AG09319 (cell line): ENCODE measurements around the gene MMS19.

ENCODE experiments used
- DNase-seq: peaks from one replicate; pipeline ENCODE4 v3.0.0-alpha.2; 2010; ENCODE audit warnings: low read depth; ENCODE audit errors: extremely low read depth
- TF ChIP-seq, protein P1 (sequence below): IDR thresholded peaks from 2 replicates; pipeline ENCODE4 v1.5.1; 2011; ENCODE audit warnings: low read depth, mild to moderate bottlenecking, inconsistent platforms, low read length, moderate library complexity

MMS19 gene

GRCh38 chr10:97511711-97512440 is 13.7 kb upstream of the MMS19 start:
- no peak for DNase-seq
- TF ChIP-seq, protein P1, sequence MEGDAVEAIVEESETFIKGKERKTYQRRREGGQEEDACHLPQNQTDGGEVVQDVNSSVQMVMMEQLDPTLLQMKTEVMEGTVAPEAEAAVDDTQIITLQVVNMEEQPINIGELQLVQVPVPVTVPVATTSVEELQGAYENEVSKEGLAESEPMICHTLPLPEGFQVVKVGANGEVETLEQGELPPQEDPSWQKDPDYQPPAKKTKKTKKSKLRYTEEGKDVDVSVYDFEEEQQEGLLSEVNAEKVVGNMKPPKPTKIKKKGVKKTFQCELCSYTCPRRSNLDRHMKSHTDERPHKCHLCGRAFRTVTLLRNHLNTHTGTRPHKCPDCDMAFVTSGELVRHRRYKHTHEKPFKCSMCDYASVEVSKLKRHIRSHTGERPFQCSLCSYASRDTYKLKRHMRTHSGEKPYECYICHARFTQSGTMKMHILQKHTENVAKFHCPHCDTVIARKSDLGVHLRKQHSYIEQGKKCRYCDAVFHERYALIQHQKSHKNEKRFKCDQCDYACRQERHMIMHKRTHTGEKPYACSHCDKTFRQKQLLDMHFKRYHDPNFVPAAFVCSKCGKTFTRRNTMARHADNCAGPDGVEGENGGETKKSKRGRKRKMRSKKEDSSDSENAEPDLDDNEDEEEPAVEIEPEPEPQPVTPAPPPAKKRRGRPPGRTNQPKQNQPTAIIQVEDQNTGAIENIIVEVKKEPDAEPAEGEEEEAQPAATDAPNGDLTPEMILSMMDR, result no peak

DNA sequence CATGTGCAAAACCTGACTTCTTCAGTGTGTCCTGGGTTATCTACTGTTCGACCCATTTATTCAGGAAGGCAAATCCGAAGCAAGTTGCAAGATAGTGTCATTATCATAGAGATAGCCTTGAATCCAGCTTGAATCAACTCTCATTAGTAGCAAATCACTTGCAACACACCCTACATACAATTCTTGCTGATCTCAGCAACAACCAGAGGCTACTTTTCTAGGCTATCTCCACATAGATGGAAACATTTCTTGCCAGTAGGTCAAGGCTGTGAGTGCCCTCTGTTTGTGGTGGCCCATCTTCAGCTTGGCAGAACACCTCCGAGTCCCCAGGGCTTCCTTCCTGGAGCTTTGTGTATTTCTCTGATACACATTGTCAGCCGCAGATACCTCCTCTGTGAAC is 12.5 kb upstream of the MMS19 start:
- TF ChIP-seq, protein P1, result no peak
- no peak for DNase-seq

- DNase-seq, result no peak
- TF ChIP-seq, protein P1, result no peak
These were observed 11.0 kb upstream of the MMS19 start for GRCh38 chr10:97509120-97509680.

GRCh38 chr10:97508342-97508741 is 10.1 kb upstream of the MMS19 start:
- TF ChIP-seq, protein P1, result no peak
- no peak for DNase-seq

GRCh38 chr10:97506199-97506991 is 8.2 kb upstream of the MMS19 start:
- TF ChIP-seq, protein P1, result no peak
- DNase-seq, result no peak

DNA sequence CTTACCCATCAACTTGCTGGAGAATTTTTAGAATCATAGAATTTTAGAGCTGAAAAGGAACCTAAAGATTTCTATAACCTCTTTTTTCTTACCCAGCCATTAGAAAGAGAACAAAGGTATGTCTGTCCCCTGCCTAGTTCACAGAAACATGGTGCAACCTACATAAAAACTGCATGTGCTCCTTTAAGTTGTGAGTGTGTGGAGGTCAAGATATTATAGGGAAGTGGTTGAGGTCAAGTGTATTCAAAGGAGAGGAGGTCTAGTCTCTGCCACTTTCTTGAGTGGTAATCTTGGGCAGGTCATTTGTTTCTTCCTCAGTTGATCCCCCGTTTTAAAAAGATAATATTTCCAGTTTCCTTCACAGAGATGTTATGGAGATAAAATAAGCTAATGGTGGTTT is 6.9 kb upstream of the MMS19 start:
- DNase-seq, result no peak
- TF ChIP-seq, protein P1, result no peak

- no peak for DNase-seq
- TF ChIP-seq, protein P1, result no peak
These were observed 5.2 kb upstream of the MMS19 start for GRCh38 chr10:97503406-97503805.
